Endothelial cell (in vitro differentiated cells): ENCODE measurements around the gene RBM18. TPM values are rescaled to one million over a fixed set of nuclear protein-coding genes. Genes with fewer than 3 reads are reported as not detected.

Experiments used
- DNase-seq: peaks from one replicate; pipeline ENCODE4 v3.0.0; 2021; ENCODE audit warnings: low spot score
- H3K27ac Mint-ChIP-seq: one replicate; pipeline ENCODE4 v1.8.0; 2021; ENCODE audit warnings: mixed read lengths, inconsistent platforms; ENCODE audit not compliant: unreplicated experiment
- H3K27me3 Mint-ChIP-seq: one replicate; pipeline ENCODE4 v1.8.0; 2021; ENCODE audit warnings: mild to moderate bottlenecking, moderate library complexity, mixed read lengths, inconsistent platforms; ENCODE audit not compliant: unreplicated experiment
- H3K36me3 Mint-ChIP-seq: one replicate; pipeline ENCODE4 v1.8.0; 2021; ENCODE audit warnings: mild to moderate bottlenecking, low read depth, mixed read lengths, inconsistent platforms; ENCODE audit not compliant: unreplicated experiment
- H3K4me1 Mint-ChIP-seq: one replicate; pipeline ENCODE4 v1.8.0; 2021; ENCODE audit warnings: mild to moderate bottlenecking, mixed read lengths, inconsistent platforms; ENCODE audit not compliant: unreplicated experiment
- H3K4me3 Mint-ChIP-seq: one replicate; pipeline ENCODE4 v1.8.0; 2021; ENCODE audit warnings: mild to moderate bottlenecking, mixed read lengths, inconsistent platforms; ENCODE audit not compliant: unreplicated experiment
- H3K9me3 Mint-ChIP-seq: one replicate; pipeline ENCODE4 v1.8.0; 2021; ENCODE audit warnings: mixed read lengths, inconsistent platforms; ENCODE audit not compliant: unreplicated experiment
- total RNA-seq: library from RNA; stranded (reverse); fragmentation: NEBNext Ultra II Directional; extraction: Animal tissue kit (Norgen Biotek cat#: 25700); gene quantifications from one replicate; pipeline ENCODE4 v1.2.1, GENCODE V29; 2021; ENCODE audit not compliant: unreplicated experiment
- TF ChIP-seq, protein P1 (sequence below): fragments of 200-600 bp; sonication (generic); IDR thresholded peaks from one replicate; pipeline ENCODE4 v1.5.0; 2021; ENCODE audit warnings: antibody characterized with exemption; ENCODE audit not compliant: unreplicated experiment

RBM18 gene
- total RNA-seq, 1 donor from 2014 or later: 22.2 TPM

DNA sequence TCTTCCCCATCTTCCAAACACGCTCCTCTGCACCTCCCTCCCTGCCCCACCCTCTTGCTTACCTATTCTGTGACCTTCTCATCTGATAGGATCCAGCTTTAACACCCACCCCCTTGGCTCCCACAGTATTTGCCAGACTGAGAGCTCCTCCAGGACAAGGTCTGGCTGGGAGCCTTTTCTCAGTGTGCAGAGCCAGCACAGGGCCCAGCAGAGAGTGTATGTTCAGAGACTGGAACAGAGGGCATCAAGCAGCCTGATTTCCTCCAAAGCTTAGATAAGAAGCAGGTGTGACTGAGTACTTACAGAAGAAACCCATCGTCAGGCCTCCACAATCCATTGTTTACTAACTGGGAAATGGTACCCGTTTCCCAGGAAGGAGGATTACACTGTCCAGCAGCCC, 62.5 kb downstream of the RBM18 start:
- DNase-seq: no peak
- Mint-ChIP-seq H3K27me3 (peaks cover 1% of the 10 kb centered on the region), H3K36me3 (no peaks in the 10 kb centered on the region), H3K4me1 (peaks cover 11% of the 10 kb centered on the region), H3K9me3 (no peaks in the 10 kb centered on the region), H3K4me3 (no peak overlapping the region), H3K27ac (no peak overlapping the region)
- TF ChIP-seq, protein P1, sequence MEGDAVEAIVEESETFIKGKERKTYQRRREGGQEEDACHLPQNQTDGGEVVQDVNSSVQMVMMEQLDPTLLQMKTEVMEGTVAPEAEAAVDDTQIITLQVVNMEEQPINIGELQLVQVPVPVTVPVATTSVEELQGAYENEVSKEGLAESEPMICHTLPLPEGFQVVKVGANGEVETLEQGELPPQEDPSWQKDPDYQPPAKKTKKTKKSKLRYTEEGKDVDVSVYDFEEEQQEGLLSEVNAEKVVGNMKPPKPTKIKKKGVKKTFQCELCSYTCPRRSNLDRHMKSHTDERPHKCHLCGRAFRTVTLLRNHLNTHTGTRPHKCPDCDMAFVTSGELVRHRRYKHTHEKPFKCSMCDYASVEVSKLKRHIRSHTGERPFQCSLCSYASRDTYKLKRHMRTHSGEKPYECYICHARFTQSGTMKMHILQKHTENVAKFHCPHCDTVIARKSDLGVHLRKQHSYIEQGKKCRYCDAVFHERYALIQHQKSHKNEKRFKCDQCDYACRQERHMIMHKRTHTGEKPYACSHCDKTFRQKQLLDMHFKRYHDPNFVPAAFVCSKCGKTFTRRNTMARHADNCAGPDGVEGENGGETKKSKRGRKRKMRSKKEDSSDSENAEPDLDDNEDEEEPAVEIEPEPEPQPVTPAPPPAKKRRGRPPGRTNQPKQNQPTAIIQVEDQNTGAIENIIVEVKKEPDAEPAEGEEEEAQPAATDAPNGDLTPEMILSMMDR: no peak

DNA sequence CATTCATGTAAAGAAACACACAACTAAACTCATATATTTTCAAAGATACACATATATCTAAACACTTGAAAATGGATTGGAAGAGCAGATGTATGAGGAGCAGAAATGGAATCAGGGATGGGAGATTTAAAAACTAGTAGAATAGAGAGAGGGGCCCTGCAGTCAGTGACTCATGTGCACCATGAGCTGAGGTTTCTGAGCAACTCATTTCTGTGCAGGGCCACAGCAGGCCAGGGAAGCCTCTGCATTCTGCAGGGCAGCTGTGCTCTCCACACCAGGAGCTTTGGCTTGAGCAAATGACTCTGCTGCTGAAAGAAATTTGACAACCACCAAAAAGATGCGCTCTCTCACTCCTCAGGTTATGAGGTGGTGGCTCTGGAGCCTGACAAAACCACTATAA, 63.0 kb downstream of the RBM18 start:
- Mint-ChIP-seq H3K27ac (no peak overlapping the region), H3K4me1 (peaks cover 11% of the 10 kb centered on the region), H3K36me3 (no peaks in the 10 kb centered on the region), H3K9me3 (no peaks in the 10 kb centered on the region), H3K4me3 (peak overlapping the region; percentile 9), H3K27me3 (peaks cover 1% of the 10 kb centered on the region)
- TF ChIP-seq, protein P1: no peak
- DNase-seq: no peak

DNA sequence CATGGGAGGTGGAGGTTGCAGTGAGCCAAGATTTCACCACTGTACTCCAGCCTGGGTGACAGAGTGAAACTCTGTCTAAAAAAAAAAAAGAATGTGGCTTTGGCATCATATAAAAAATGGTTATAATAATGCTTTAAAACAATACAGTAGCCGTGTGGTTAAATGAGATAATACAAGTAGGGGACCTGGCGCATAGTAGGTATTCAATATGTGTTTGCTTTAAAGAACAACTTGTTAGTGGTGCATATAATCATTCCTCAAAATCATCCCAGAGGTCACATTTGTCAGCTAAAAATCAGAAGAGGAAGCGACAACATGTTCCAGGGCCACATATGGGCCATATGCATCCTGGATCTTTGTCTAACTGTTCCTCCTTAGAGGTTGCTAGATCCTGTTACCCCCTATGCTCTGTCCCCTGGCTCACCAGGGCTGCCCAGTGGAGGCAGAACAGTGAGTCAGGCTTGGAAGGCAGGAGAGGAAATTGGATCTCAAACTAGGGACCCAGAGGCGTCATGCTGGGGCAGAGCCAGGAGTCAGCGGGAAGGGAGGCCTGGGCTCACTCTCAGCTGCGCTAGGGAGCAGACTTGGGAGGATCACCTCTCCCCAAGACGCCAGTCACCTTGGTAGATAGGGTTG, 63.6 kb downstream of the RBM18 start:
- TF ChIP-seq, protein P1: no peak
- Mint-ChIP-seq H3K36me3 (no peaks in the 10 kb centered on the region), H3K4me1 (peaks cover 11% of the 10 kb centered on the region), H3K9me3 (no peaks in the 10 kb centered on the region), H3K27me3 (peaks cover 1% of the 10 kb centered on the region), H3K27ac (no peak overlapping the region), H3K4me3 (no peak overlapping the region)
- DNase-seq: no peak

DNA sequence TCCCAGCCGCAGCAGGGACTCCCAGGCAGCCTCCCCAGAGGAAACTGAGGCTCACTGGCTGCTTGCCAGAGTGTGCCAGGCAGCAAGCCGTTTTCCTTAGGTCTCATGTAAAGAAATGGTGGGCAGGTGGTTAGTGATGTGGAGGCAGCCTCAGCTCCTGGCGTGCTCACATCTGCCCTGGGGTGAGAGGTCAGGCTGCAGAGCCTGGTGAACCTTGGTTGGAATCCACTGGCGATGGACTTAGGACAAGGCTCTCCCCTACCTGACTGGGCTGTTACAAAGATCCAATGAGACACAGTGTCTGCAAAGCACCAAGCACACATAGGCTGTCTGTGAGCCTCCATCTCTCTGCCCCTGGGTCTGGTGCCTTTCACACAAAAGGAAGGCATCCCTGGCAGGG, 66.8 kb downstream of the RBM18 start:
- no peaks in the 10 kb centered on the region for H3K36me3 Mint-ChIP-seq
- peaks cover 1% of the 10 kb centered on the region for H3K27me3 Mint-ChIP-seq
- H3K27ac Mint-ChIP-seq: no peak overlapping the region
- H3K9me3 Mint-ChIP-seq: no peaks in the 10 kb centered on the region
- DNase-seq: no peak
- no peak overlapping the region for H3K4me3 Mint-ChIP-seq
- H3K4me1 Mint-ChIP-seq: peaks cover 11% of the 10 kb centered on the region
- TF ChIP-seq, protein P1: no peak

DNA sequence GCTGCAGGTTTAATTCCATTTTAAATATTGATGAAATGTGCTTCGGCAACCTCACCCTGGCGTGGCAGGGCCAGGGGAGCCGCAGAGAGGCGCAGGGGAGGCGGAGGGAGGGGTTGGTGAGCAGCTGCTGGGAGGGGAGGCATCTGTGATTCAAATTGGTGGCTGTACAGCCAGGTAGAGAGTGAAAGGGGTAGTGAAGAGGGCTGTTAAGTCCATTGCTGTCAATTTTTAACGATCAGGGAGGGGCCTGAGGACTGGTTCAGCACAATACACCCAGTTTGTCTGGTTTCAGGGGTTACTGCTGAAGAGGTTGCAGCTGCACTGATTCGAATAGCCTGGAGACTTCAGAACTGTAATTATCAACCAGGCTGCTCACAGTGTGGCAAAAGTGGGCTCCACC, 67.2 kb downstream of the RBM18 start:
- Mint-ChIP-seq H3K27ac (no peak overlapping the region), H3K36me3 (no peaks in the 10 kb centered on the region), H3K27me3 (peaks cover 3% of the 10 kb centered on the region), H3K9me3 (no peaks in the 10 kb centered on the region), H3K4me3 (no peak overlapping the region), H3K4me1 (peaks cover 11% of the 10 kb centered on the region)
- TF ChIP-seq, protein P1: no peak
- DNase-seq: no peak
